Measurements from ENCODE around the gene TRAF4.

Gene TRAF4, protein sequence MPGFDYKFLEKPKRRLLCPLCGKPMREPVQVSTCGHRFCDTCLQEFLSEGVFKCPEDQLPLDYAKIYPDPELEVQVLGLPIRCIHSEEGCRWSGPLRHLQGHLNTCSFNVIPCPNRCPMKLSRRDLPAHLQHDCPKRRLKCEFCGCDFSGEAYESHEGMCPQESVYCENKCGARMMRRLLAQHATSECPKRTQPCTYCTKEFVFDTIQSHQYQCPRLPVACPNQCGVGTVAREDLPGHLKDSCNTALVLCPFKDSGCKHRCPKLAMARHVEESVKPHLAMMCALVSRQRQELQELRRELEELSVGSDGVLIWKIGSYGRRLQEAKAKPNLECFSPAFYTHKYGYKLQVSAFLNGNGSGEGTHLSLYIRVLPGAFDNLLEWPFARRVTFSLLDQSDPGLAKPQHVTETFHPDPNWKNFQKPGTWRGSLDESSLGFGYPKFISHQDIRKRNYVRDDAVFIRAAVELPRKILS

DNA sequence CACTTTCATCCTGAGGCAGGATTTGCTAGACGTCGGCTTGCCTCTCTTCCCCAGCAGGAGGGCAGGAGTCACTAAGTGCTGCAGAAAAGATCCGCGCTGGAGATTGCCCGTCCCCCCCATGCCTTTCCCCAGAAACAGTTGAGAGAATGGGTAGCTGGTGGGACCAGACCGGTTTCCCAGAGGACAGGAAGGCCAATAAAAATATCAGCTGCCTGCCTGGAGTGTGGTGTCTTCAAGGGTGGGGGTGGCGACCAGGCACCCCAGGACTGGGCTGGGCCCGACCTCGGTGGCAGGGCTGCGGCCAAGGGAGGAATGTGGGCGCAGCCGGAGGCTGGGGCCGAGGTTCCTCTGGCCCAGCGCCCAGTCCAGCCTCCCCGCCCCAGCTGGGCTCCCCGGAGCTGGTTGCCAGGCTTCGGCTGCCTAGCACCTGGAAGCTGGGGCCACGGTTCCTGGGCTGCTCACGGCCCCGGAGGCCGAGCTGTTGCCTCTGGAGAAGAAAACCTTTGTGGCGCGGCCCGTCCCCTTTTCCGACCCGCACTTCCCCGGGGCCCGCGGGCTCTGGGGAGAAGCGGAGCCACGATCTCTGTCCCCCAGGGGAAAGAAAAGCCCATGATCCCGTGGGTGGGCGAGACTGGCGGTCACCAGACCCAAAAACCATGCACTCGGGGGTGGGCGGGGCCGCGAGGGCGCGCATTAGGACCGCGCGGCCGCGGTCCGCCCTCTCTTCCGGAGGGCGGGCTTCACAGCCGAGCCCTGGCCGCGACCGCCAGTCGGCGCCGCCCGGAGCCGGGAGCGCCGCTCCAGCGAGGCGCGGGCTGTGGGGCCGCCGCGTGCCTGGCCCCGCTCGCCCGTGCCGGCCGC lies at the start of gene TRAF4:
TSS of gene TRAF4 (plus strand) at position 769 of the 861 bp plus-strand sequence. CDS start 102 bp downstream, outside the sequence.
- Histone ChIP-seq H3K27ac (ENCODE audit: low read depth, low read length) (peak within 1 kb of the TSS; percentile 99), H3K9ac (ENCODE audit: low read depth in 1 of 2, low read length in 2 of 2) (peak within 1 kb of the TSS; percentile 95 to 99), H3K27me3 (ENCODE audit: control insufficient read depth in 1 of 2, insufficient read depth in 2 of 2, low read length in 2 of 2) (no peaks in the 10 kb centered on the region), H3K4me3 (ENCODE audit: low read depth in 1 of 2, low read length in 2 of 2) (peak within 1 kb of the TSS; percentile 86 to 99), H3K4me1 (ENCODE audit: control insufficient read depth in 1 of 2, insufficient read depth in 2 of 2, low read length in 2 of 2) (peaks cover 53 to 57% of the 10 kb centered on the region in 2 donors), H3K36me3 (ENCODE audit: control insufficient read depth in 1 of 2, insufficient read depth in 2 of 2, low read length in 2 of 2) (peaks cover 12 to 16% of the 10 kb centered on the region in 2 donors), H3K9me3 (ENCODE audit: control insufficient read depth in 1 of 2, low read length in 2 of 2) (no peaks in the 10 kb centered on the region)

DNA sequence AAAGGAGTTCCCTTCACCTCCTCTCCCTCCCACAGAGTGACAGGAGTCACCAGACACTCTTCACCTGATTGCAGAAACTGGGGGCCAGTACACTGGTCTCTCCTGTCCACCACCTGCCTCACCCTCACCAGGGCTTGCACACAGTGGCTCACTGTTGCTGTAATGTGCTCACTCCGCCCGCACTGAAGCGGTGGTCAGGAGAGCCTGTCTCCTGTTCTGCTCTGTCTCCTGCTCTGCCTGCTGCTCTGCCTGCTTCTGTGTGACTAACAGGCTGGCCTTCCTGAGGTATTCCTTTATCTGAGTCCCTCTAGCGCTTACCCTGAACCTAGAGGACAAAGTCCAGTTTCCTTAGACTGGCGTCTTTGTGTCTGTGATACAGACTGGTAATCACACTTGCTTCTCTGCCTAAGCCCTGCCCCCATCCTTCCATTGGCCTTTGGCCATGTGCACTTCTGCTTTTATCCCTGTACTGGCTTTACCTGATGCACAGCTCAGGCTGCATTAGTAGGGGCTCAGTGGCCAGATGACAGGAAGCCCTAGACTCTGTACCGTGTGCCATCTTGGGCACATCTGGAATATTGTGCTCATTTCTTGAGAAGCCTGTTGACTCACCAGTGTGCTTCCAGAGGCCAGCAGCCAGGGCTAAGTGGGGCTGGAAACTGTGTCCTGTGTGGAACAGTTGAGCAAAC lies 45.4 kb upstream of the TRAF4 start:
- peak overlapping the region; percentile 28 to 63 for H3K9ac ChIP-seq (ENCODE audit: low read depth in 1 of 2, low read length in 2 of 2)
- H3K27ac ChIP-seq (ENCODE audit: low read depth, low read length) = peak overlapping the region; percentile 38
- H3K4me1 ChIP-seq (ENCODE audit: control insufficient read depth in 1 of 2, insufficient read depth in 2 of 2, low read length in 2 of 2) = peaks cover 34 to 41% of the 10 kb centered on the region in 2 donors
- H3K36me3 ChIP-seq (ENCODE audit: control insufficient read depth in 1 of 2, insufficient read depth in 2 of 2, low read length in 2 of 2) = peaks cover 86 to 97% of the 10 kb centered on the region in 2 donors
- peak overlapping the region; percentile 4 to 44 for H3K4me3 ChIP-seq (ENCODE audit: low read depth in 1 of 2, low read length in 2 of 2)
- H3K27me3 ChIP-seq (ENCODE audit: control insufficient read depth in 1 of 2, insufficient read depth in 2 of 2, low read length in 2 of 2) = no peaks in the 10 kb centered on the region
- H3K9me3 ChIP-seq (ENCODE audit: control insufficient read depth in 1 of 2, low read length in 2 of 2) = no peaks in the 10 kb centered on the region

DNA sequence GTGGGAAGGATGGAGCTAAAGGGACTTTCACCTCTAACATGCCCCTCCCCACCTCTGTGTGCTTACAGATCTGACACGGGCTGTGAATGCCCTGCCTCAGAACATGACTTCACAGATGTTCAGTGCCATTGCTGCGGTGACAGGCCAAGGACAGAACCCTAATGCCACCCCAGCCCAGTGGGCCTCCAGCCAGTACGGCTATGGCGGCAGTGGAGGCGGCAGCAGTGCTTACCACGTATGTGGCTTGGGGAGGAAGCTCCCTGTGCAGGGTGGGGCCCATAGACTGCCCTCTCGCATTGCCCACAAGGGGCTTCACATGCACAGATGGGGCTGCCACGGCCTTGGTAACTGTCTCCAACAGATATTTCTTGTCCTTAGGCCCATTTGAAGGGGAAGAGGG lies 43.5 kb upstream of the TRAF4 start:
- Histone ChIP-seq H3K9me3 (ENCODE audit: control insufficient read depth in 1 of 2, low read length in 2 of 2) (no peaks in the 10 kb centered on the region), H3K27ac (ENCODE audit: low read depth, low read length) (no peak overlapping the region), H3K4me1 (ENCODE audit: control insufficient read depth in 1 of 2, insufficient read depth in 2 of 2, low read length in 2 of 2) (peaks cover 34 to 41% of the 10 kb centered on the region in 2 donors), H3K4me3 (ENCODE audit: low read depth in 1 of 2, low read length in 2 of 2) (no peak overlapping the region), H3K36me3 (ENCODE audit: control insufficient read depth in 1 of 2, insufficient read depth in 2 of 2, low read length in 2 of 2) (peaks cover 73 to 92% of the 10 kb centered on the region in 2 donors), H3K27me3 (ENCODE audit: control insufficient read depth in 1 of 2, insufficient read depth in 2 of 2, low read length in 2 of 2) (no peaks in the 10 kb centered on the region), H3K9ac (ENCODE audit: low read depth in 1 of 2, low read length in 2 of 2) (no peak overlapping the region)

DNA sequence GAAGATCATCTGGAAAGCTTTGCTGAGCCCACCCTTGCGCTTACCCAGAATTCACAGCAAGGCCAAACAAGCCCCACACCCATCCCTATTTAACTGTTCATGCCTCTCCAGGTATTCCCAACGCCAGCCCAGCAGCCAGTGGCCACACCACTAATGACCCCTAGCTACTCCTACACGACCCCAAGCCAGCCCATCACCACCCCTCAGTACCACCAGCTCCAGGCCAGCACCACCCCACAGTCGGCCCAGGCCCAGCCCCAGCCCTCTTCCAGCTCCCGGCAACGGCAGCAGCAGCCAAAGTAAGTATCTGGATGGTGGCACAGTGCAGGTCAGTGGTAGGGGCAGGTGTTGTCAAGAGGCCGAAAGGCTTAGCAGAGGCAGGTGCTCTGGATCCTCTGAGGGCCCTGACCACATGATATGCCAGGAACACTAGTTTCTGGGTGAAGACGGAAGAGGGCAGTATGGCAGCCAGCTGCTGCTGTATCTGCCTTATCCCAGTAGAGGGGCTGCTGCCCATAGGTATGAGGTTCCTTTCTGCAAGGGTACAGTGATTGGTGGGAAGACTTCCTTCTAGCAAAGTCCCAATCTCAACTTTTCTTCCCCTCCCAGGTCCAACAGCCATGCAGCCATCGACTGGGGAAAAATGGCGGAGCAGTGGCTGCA lies 42.9 kb upstream of the TRAF4 start:
- no peak overlapping the region for H3K9ac ChIP-seq (ENCODE audit: low read depth in 1 of 2, low read length in 2 of 2)
- H3K36me3 ChIP-seq (ENCODE audit: control insufficient read depth in 1 of 2, insufficient read depth in 2 of 2, low read length in 2 of 2) = peaks cover 70 to 85% of the 10 kb centered on the region in 2 donors
- H3K27me3 ChIP-seq (ENCODE audit: control insufficient read depth in 1 of 2, insufficient read depth in 2 of 2, low read length in 2 of 2) = no peaks in the 10 kb centered on the region
- H3K4me1 ChIP-seq (ENCODE audit: control insufficient read depth in 1 of 2, insufficient read depth in 2 of 2, low read length in 2 of 2) = peaks cover 35 to 43% of the 10 kb centered on the region in 2 donors
- no peak overlapping the region for H3K4me3 ChIP-seq (ENCODE audit: low read depth in 1 of 2, low read length in 2 of 2)
- no peak overlapping the region for H3K27ac ChIP-seq (ENCODE audit: low read depth, low read length)
- H3K9me3 ChIP-seq (ENCODE audit: control insufficient read depth in 1 of 2, low read length in 2 of 2) = no peaks in the 10 kb centered on the region

DNA sequence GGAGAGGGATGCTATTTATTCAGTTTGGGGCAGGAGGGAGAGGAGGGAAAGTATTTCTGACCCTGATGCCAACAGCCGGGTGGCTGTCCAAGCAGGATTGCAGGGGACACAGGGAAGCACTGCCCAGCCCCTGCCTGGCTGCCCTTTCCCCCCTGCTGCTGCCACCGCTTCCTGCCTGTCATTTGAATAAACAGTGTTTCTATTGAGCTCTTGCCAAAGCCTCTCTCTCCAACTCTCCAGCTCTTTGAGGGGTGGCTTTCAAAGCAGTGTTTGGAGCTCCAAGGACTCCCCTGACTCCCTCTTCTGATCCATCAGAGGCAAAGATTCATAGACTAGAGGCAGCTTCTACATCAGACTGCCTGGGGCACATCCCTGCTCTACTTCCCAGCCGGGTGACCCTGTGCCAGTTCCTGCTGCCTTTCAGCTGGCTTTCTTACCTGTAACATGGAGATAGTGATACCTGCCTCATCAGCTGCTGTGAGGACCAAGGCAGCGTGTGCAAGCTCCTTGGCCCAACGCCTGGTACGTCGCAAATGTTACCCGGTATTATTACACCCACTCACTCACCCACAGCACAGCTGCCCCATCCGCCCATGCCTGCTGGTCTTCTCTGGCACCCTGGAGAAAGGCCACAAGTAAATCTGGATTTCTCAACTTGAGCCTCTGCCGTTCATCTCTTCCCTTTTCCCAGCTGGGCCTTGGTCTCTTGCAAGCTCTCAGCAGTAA lies 41.6 kb upstream of the TRAF4 start:
- Histone ChIP-seq H3K4me1 (ENCODE audit: control insufficient read depth in 1 of 2, insufficient read depth in 2 of 2, low read length in 2 of 2) (peaks cover 41% of the 10 kb centered on the region in 2 donors), H3K9ac (ENCODE audit: low read depth in 1 of 2, low read length in 2 of 2) (no peak overlapping the region), H3K4me3 (ENCODE audit: low read depth in 1 of 2, low read length in 2 of 2) (no peak overlapping the region), H3K27ac (ENCODE audit: low read depth, low read length) (no peak overlapping the region), H3K27me3 (ENCODE audit: control insufficient read depth in 1 of 2, insufficient read depth in 2 of 2, low read length in 2 of 2) (no peaks in the 10 kb centered on the region), H3K9me3 (ENCODE audit: control insufficient read depth in 1 of 2, low read length in 2 of 2) (no peaks in the 10 kb centered on the region), H3K36me3 (ENCODE audit: control insufficient read depth in 1 of 2, insufficient read depth in 2 of 2, low read length in 2 of 2) (peaks cover 62 to 74% of the 10 kb centered on the region in 2 donors)

DNA sequence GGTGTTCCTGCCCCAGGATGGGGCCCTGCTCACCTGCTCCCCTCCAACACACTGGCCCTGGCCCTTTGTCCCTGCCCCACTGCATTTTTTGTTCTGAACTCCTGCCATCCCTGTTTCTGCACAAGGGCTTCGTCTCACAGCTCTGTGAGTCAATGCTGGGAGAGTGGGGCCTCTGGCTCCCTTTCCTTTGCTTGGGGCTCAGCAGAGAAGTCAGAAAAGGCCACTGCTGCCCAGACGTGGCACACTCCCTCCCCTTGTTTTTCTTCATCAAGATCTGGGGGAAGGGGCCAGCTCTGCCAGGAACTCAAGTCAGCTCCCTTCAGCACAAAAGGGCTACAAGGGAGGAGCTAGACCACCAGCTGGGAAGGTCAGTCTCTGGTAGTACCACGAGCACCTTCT lies 41.1 kb upstream of the TRAF4 start:
- no peaks in the 10 kb centered on the region for H3K9me3 ChIP-seq (ENCODE audit: control insufficient read depth in 1 of 2, low read length in 2 of 2)
- H3K4me1 ChIP-seq (ENCODE audit: control insufficient read depth in 1 of 2, insufficient read depth in 2 of 2, low read length in 2 of 2) = peaks cover 35% of the 10 kb centered on the region in 2 donors
- H3K27ac ChIP-seq (ENCODE audit: low read depth, low read length) = no peak overlapping the region
- H3K4me3 ChIP-seq (ENCODE audit: low read depth in 1 of 2, low read length in 2 of 2) = no peak overlapping the region
- no peak overlapping the region for H3K9ac ChIP-seq (ENCODE audit: low read depth in 1 of 2, low read length in 2 of 2)
- peaks cover 56 to 70% of the 10 kb centered on the region in 2 donors for H3K36me3 ChIP-seq (ENCODE audit: control insufficient read depth in 1 of 2, insufficient read depth in 2 of 2, low read length in 2 of 2)
- H3K27me3 ChIP-seq (ENCODE audit: control insufficient read depth in 1 of 2, insufficient read depth in 2 of 2, low read length in 2 of 2) = no peaks in the 10 kb centered on the region

DNA sequence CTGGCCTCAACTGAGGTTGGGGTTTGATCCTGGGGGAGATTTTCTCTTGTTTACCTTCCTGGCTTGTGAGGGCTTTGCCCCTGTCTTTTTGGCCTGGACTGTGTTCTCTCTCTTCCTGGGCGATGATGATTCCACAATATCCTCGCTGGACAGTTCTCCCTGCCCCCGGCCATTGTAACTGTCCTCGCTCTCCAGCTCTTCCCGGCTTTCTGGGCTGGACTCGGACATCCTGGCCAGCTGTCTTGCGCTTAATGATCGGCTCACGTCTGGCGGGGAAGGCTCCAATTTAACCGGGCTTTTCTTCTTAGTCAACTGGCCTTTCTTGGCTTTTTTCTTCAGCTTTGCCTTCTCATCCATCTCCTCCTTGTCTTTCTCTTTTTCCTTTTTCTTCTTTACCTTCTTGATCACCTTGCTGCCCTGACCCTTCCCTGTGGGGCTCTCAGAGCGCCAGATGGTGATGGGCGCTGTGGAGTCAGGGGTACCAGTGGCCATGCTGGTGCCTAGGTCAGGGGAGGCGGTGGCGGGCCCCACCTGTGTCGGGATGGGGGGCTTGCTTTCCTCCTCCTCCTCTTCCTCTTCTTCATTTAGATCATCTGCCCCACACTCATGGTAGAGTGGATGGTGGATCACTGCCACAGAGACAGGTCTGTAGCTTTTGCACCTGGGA lies 40.1 kb upstream of the TRAF4 start:
- Histone ChIP-seq H3K4me1 (ENCODE audit: control insufficient read depth in 1 of 2, insufficient read depth in 2 of 2, low read length in 2 of 2) (peaks cover 27 to 28% of the 10 kb centered on the region in 2 donors), H3K27me3 (ENCODE audit: control insufficient read depth in 1 of 2, insufficient read depth in 2 of 2, low read length in 2 of 2) (no peaks in the 10 kb centered on the region), H3K36me3 (ENCODE audit: control insufficient read depth in 1 of 2, insufficient read depth in 2 of 2, low read length in 2 of 2) (peaks cover 49 to 61% of the 10 kb centered on the region in 2 donors), H3K9me3 (ENCODE audit: control insufficient read depth in 1 of 2, low read length in 2 of 2) (no peaks in the 10 kb centered on the region), H3K9ac (ENCODE audit: low read depth in 1 of 2, low read length in 2 of 2) (no peak overlapping the region), H3K4me3 (ENCODE audit: low read depth in 1 of 2, low read length in 2 of 2) (no peak overlapping the region), H3K27ac (ENCODE audit: low read depth, low read length) (no peak overlapping the region)

DNA sequence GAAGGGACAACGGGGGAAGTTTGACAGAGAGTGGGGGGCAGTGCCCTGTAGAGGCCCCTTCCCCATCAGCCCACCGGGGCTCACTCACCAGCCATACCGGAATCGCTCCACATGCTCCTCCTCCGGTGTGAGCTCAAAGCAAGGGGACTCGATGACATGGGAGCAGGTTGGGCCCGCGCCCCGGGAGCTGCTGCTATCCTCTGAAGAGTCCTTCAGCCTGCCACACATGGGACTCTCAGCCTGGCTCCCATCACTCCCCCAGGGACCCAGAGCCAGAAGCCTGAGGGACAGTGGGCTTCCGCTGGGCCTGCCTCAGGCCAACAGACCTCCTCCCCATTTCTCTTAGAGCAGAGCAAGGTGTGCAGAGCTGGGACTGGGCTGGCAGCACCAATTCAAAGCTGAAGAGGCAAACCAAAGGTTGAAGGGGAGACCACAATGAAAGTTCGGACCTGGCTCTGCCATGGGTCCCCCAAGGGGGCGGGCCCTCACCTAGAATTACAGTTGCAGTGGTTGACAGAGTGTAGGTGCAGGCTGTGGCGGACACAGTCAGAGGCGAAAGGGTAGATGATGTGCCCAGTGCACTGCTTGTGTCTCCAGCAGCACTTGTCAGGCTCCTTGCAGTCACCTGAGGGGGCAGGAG lies 39.5 kb upstream of the TRAF4 start:
- Histone ChIP-seq H3K36me3 (ENCODE audit: control insufficient read depth in 1 of 2, insufficient read depth in 2 of 2, low read length in 2 of 2) (peaks cover 43 to 54% of the 10 kb centered on the region in 2 donors), H3K9ac (ENCODE audit: low read depth in 1 of 2, low read length in 2 of 2) (no peak overlapping the region), H3K9me3 (ENCODE audit: control insufficient read depth in 1 of 2, low read length in 2 of 2) (no peaks in the 10 kb centered on the region), H3K4me1 (ENCODE audit: control insufficient read depth in 1 of 2, insufficient read depth in 2 of 2, low read length in 2 of 2) (peaks cover 21% of the 10 kb centered on the region in 2 donors), H3K27ac (ENCODE audit: low read depth, low read length) (no peak overlapping the region), H3K4me3 (ENCODE audit: low read depth in 1 of 2, low read length in 2 of 2) (no peak overlapping the region), H3K27me3 (ENCODE audit: control insufficient read depth in 1 of 2, insufficient read depth in 2 of 2, low read length in 2 of 2) (no peaks in the 10 kb centered on the region)

Data from duodenal mucosa (tissue), 2 donors.